GM13976 (cell line): ENCODE results near the gene SIGLEC5.
A peak's percentile ranks its signal among the peaks of the same experiment; 100 is the strongest.

Source experiments
- DNase-seq: peaks from one replicate; pipeline ENCODE4 v3.0.0; 2012; ENCODE audit warnings: low spot score
- in situ Hi-C: fragments of 300-500 bp; cut with MboI; formaldehyde crosslinking; loops from one replicate; pipeline ENCODE4 v1.12.0; 2022; ENCODE audit warnings: low sequenced_read_pairs, mixed read lengths, inconsistent platforms; ENCODE audit not compliant: unreplicated experiment
- TF ChIP-seq, protein P1 (sequence below): IDR thresholded peaks from 2 replicates; pipeline ENCODE4 v1.5.1; 2012; ENCODE audit warnings: borderline replicate concordance, mild to moderate bottlenecking; ENCODE audit not compliant: insufficient read depth; ENCODE audit errors: extremely low read depth, missing control alignments, control extremely low read depth

The SIGLEC5 gene

GRCh38 chr19:51567583-51567982 lies 62.6 kb downstream of the SIGLEC5 start:
- in situ Hi-C loops: no loop called here
- no peak for DNase-seq
- TF ChIP-seq, protein P1, sequence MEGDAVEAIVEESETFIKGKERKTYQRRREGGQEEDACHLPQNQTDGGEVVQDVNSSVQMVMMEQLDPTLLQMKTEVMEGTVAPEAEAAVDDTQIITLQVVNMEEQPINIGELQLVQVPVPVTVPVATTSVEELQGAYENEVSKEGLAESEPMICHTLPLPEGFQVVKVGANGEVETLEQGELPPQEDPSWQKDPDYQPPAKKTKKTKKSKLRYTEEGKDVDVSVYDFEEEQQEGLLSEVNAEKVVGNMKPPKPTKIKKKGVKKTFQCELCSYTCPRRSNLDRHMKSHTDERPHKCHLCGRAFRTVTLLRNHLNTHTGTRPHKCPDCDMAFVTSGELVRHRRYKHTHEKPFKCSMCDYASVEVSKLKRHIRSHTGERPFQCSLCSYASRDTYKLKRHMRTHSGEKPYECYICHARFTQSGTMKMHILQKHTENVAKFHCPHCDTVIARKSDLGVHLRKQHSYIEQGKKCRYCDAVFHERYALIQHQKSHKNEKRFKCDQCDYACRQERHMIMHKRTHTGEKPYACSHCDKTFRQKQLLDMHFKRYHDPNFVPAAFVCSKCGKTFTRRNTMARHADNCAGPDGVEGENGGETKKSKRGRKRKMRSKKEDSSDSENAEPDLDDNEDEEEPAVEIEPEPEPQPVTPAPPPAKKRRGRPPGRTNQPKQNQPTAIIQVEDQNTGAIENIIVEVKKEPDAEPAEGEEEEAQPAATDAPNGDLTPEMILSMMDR: no peak

DNA sequence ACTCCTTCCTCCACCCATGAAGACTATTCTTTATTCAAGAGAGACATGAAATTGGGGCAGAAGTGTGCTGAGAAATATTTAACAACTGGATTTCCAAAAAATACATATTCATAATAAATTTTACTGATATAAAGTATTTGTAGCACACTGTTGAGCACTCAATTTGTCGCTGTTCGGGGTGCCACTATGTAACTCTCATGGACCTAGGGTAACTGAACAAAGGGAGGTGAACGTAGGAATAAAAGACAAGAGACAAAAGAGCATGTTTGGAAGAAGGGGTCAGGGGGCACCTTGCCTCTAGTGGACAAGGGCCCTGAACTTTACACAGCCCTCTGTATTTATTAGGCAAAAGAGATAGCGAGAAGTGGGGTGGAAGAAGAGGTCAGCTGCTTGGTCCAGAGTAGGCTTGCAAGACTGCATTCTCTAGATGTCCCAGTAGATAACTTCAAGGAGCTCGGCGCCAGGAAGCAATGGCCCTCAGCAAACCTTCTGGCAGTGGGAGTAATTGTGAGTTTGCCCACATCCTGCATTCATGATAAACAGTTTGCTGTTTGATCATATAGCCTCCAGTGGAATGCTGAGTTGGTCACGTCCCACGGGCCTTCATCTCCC lies 63.6 kb downstream of the SIGLEC5 start:
- no peak for DNase-seq
- TF ChIP-seq, protein P1: no peak
- in situ Hi-C loops: no loop called here

DNA sequence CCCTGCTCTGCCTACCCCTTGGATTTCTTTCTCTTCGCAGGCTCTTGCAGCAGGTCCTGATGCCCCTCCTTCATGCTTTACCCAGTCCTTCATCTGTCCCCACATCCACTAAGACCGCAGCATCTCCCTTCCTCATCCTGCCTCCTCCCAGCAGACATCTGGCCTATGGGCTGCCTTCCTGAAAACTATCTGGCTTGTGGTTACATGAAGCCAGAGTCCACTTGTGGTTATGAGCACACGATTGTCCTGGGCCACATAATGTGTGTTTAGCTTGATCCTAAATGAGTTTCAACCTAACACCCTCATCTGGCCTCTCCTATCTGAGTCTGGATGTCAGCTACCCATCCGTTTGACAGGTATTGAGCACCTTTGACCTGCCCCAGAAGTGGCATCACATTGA lies 64.6 kb downstream of the SIGLEC5 start:
- TF ChIP-seq, protein P1: no peak
- DNase-seq: no peak
- in situ Hi-C loops: no loop called here

GRCh38 chr19:51564791-51565190 lies 65.4 kb downstream of the SIGLEC5 start:
- peak; percentile 48 for DNase-seq
- in situ Hi-C loops: no loop called here
- TF ChIP-seq, protein P1: peak; percentile 26
